Endothelial cell of umbilical vein (primary cell): ENCODE results near the gene C1orf116.

ENCODE experiments used
- CTCF ChIP-seq, 2 donors: IDR thresholded peaks; 1 replicate in 1 of 2; 2 replicates in 1 of 2; pipeline ENCODE4 v1.5.1; 2011; ENCODE audit warnings: low read length in 2 of 2, mild to moderate bottlenecking in 2 of 2, moderate library complexity in 2 of 2, control low read depth in 1 of 2, inconsistent platforms in 1 of 2, low read depth in 1 of 2; ENCODE audit not compliant: insufficient read depth in 1 of 2; ENCODE audit errors: extremely low read depth in 1 of 2
- EZH2 ChIP-seq: IDR thresholded peaks from 2 replicates; pipeline ENCODE4 v1.6.1; 2012; ENCODE audit warnings: borderline replicate concordance, low read depth, mild to moderate bottlenecking, moderate library complexity, low read length, inconsistent platforms; ENCODE audit not compliant: severe bottlenecking
- MYC ChIP-seq: IDR thresholded peaks from one replicate; pipeline ENCODE4 v1.6.1; 2011; ENCODE audit warnings: mild to moderate bottlenecking, low read depth, low read length
- POLR2A ChIP-seq: IDR thresholded peaks from 2 replicates; pipeline ENCODE4 v1.6.1; 2012; ENCODE audit warnings: low read depth, mild to moderate bottlenecking, control low read depth, low read length
- TF ChIP-seq, protein P1 (sequence below): IDR thresholded peaks from 2 replicates; pipeline ENCODE4 v1.6.1; 2011; ENCODE audit not compliant: insufficient read depth, insufficient read length

GRCh38 chr1:207034208-207034607 lies 1.7 kb upstream of the C1orf116 start:
- TF ChIP-seq POLR2A = no peak
- TF ChIP-seq CTCF (IDR thresholded peaks at IDR 0.05; ENCODE audit: extremely low read depth in 1 of 2, insufficient read depth in 1 of 2, low read depth in 1 of 2, low read length in 2 of 2) = no peak
- no peak for TF ChIP-seq EZH2
- TF ChIP-seq, protein P1, sequence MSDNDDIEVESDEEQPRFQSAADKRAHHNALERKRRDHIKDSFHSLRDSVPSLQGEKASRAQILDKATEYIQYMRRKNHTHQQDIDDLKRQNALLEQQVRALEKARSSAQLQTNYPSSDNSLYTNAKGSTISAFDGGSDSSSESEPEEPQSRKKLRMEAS = no peak
- TF ChIP-seq MYC = no peak
